Measurements from ENCODE around the gene EGFR.

The EGFR gene

DNA sequence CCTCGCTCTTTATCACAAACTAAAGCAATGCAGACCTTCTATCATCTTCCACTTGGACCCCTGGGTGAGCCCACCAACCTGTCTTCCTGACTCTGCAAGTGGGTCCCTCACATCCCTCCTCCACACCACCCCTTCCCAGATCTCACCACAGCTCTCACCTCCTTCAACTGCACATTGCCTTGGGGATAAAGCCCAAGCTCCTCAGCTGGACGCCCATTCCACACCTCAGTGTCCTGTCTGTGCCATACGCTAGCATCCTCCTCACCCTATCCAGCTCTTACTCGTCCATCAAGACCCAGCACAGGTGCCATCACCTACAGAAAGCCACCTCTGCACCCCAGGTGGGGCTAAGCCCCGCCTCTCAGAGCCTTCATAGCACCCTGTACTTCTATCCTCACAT is 205.3 kb downstream of the EGFR start:
- Histone ChIP-seq H3K4me2 (ENCODE audit: insufficient read depth, low read length) (no peak overlapping the region), H4K20me1 (ENCODE audit: insufficient read depth, low read length) (no peaks in the 10 kb centered on the region), H3K36me3 (ENCODE audit: insufficient read depth, low read length) (no peaks in the 10 kb centered on the region), H3K27me3 (ENCODE audit: insufficient read depth, low read length, poor library complexity) (no peaks in the 10 kb centered on the region), H3K4me3 (ENCODE audit: low read depth in 1 of 2, low read length in 2 of 2) (no peak overlapping the region), H3K4me1 (ENCODE audit: insufficient read depth, low read length) (no peaks in the 10 kb centered on the region), H3K9me3 (ENCODE audit: insufficient read depth, low read length, severe bottlenecking) (no peaks in the 10 kb centered on the region), H2AFZ (ENCODE audit: low read depth, low read length) (no peak overlapping the region), H3K79me2 (ENCODE audit: insufficient read depth, low read length) (no peaks in the 10 kb centered on the region), H3K27ac (ENCODE audit: low read length) (no peak overlapping the region), H3K9ac (ENCODE audit: low read depth, low read length) (no peak overlapping the region)
- no peak for ATAC-seq (ENCODE audit: insufficient read depth, low read depth)
- DNase-seq = no peak
- TF ChIP-seq EZH2 (IDR thresholded peaks at IDR 0.05; ENCODE audit: borderline replicate concordance, low read depth, low read length, severe bottlenecking) = no peak
- TF ChIP-seq, protein P1, sequence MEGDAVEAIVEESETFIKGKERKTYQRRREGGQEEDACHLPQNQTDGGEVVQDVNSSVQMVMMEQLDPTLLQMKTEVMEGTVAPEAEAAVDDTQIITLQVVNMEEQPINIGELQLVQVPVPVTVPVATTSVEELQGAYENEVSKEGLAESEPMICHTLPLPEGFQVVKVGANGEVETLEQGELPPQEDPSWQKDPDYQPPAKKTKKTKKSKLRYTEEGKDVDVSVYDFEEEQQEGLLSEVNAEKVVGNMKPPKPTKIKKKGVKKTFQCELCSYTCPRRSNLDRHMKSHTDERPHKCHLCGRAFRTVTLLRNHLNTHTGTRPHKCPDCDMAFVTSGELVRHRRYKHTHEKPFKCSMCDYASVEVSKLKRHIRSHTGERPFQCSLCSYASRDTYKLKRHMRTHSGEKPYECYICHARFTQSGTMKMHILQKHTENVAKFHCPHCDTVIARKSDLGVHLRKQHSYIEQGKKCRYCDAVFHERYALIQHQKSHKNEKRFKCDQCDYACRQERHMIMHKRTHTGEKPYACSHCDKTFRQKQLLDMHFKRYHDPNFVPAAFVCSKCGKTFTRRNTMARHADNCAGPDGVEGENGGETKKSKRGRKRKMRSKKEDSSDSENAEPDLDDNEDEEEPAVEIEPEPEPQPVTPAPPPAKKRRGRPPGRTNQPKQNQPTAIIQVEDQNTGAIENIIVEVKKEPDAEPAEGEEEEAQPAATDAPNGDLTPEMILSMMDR (IDR thresholded peaks at IDR 0.05; ENCODE audit: borderline replicate concordance, extremely low read depth, low read length, poor library complexity, severe bottlenecking) = no peak

DNA sequence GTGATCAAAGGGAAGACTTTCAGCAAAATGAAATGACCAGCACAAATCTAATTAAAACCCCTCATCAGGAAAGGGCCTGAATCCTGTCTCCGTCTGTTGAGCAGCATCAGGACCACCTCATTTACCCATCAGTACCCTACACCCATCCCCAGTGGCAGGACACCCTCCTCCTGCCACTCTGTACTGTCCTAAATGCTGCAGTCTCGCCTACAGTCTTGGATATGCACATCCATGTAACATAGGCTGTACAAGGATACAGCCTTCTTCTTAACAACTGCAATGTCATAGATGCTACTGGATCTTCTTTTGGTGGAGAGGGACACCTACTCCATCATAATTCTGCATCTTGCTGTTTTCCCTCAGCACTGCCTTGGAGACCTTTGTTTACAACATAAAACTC is 206.0 kb downstream of the EGFR start:
- H3K4me2 ChIP-seq (ENCODE audit: insufficient read depth, low read length) = no peak overlapping the region
- H3K36me3 ChIP-seq (ENCODE audit: insufficient read depth, low read length) = no peaks in the 10 kb centered on the region
- H2AFZ ChIP-seq (ENCODE audit: low read depth, low read length) = no peak overlapping the region
- H3K9ac ChIP-seq (ENCODE audit: low read depth, low read length) = no peak overlapping the region
- H3K79me2 ChIP-seq (ENCODE audit: insufficient read depth, low read length) = no peaks in the 10 kb centered on the region
- ATAC-seq (ENCODE audit: insufficient read depth, low read depth) = no peak
- no peaks in the 10 kb centered on the region for H4K20me1 ChIP-seq (ENCODE audit: insufficient read depth, low read length)
- DNase-seq = no peak
- H3K4me3 ChIP-seq (ENCODE audit: low read depth in 1 of 2, low read length in 2 of 2) = no peak overlapping the region
- TF ChIP-seq EZH2 (IDR thresholded peaks at IDR 0.05; ENCODE audit: borderline replicate concordance, low read depth, low read length, severe bottlenecking) = no peak
- TF ChIP-seq, protein P1 (IDR thresholded peaks at IDR 0.05; ENCODE audit: borderline replicate concordance, extremely low read depth, low read length, poor library complexity, severe bottlenecking) = no peak
- no peaks in the 10 kb centered on the region for H3K4me1 ChIP-seq (ENCODE audit: insufficient read depth, low read length)
- H3K27ac ChIP-seq (ENCODE audit: low read length) = no peak overlapping the region
- no peaks in the 10 kb centered on the region for H3K9me3 ChIP-seq (ENCODE audit: insufficient read depth, low read length, severe bottlenecking)
- no peaks in the 10 kb centered on the region for H3K27me3 ChIP-seq (ENCODE audit: insufficient read depth, low read length, poor library complexity)

DNA sequence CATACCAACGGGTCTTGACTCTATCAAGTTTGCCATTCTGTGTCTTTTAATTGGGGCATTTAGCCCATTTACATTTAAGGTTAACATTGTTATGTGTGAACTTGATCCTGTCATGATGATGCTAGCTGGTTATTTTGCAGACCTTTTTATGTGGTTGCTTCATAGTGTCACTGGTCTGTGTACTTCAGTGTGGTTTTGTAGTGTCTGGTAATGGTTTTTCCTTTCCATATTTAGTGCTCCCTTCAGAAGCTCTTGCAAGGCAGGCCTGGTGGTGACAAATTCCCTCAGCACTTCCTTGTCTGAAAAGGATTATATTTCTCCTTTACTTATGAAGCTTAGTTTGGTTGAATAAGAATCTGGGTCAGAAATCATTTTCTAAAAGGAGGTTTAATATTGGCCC is 211.2 kb downstream of the EGFR start:
- no peaks in the 10 kb centered on the region for H3K4me1 ChIP-seq (ENCODE audit: insufficient read depth, low read length)
- ATAC-seq (ENCODE audit: insufficient read depth, low read depth) (no peak), DNase-seq (no peak)
- no peak overlapping the region for H3K9ac ChIP-seq (ENCODE audit: low read depth, low read length)
- no peak overlapping the region for H2AFZ ChIP-seq (ENCODE audit: low read depth, low read length)
- no peak overlapping the region for H3K4me3 ChIP-seq (ENCODE audit: low read depth in 1 of 2, low read length in 2 of 2)
- H3K36me3 ChIP-seq (ENCODE audit: insufficient read depth, low read length) = no peaks in the 10 kb centered on the region
- H3K27me3 ChIP-seq (ENCODE audit: insufficient read depth, low read length, poor library complexity) = no peaks in the 10 kb centered on the region
- no peaks in the 10 kb centered on the region for H3K9me3 ChIP-seq (ENCODE audit: insufficient read depth, low read length, severe bottlenecking)
- no peaks in the 10 kb centered on the region for H3K79me2 ChIP-seq (ENCODE audit: insufficient read depth, low read length)
- TF ChIP-seq EZH2 (IDR thresholded peaks at IDR 0.05; ENCODE audit: borderline replicate concordance, low read depth, low read length, severe bottlenecking) = no peak
- TF ChIP-seq, protein P1 (IDR thresholded peaks at IDR 0.05; ENCODE audit: borderline replicate concordance, extremely low read depth, low read length, poor library complexity, severe bottlenecking) = no peak
- no peak overlapping the region for H3K4me2 ChIP-seq (ENCODE audit: insufficient read depth, low read length)
- no peaks in the 10 kb centered on the region for H4K20me1 ChIP-seq (ENCODE audit: insufficient read depth, low read length)
- no peak overlapping the region for H3K27ac ChIP-seq (ENCODE audit: low read length)

- Histone ChIP-seq H3K4me2 (ENCODE audit: insufficient read depth, low read length) (no peak overlapping the region), H3K9ac (ENCODE audit: low read depth, low read length) (no peak overlapping the region), H3K4me3 (ENCODE audit: low read depth in 1 of 2, low read length in 2 of 2) (no peak overlapping the region), H4K20me1 (ENCODE audit: insufficient read depth, low read length) (no peaks in the 10 kb centered on the region), H3K27ac (ENCODE audit: low read length) (no peak overlapping the region), H3K36me3 (ENCODE audit: insufficient read depth, low read length) (no peaks in the 10 kb centered on the region), H2AFZ (ENCODE audit: low read depth, low read length) (no peak overlapping the region), H3K9me3 (ENCODE audit: insufficient read depth, low read length, severe bottlenecking) (no peaks in the 10 kb centered on the region), H3K4me1 (ENCODE audit: insufficient read depth, low read length) (no peaks in the 10 kb centered on the region), H3K27me3 (ENCODE audit: insufficient read depth, low read length, poor library complexity) (no peaks in the 10 kb centered on the region), H3K79me2 (ENCODE audit: insufficient read depth, low read length) (no peaks in the 10 kb centered on the region)
- DNase-seq (no peak), ATAC-seq (ENCODE audit: insufficient read depth, low read depth) (no peak)
- TF ChIP-seq EZH2 (IDR thresholded peaks at IDR 0.05; ENCODE audit: borderline replicate concordance, low read depth, low read length, severe bottlenecking) = no peak
Measured at GRCh38 chr7:55231736-55232280, 213.0 kb downstream of the EGFR start.
